Measurements from ENCODE around the gene OSTF1. TPM values are rescaled to one million over a fixed set of nuclear protein-coding genes. Genes with fewer than 3 reads are reported as not detected.

Gene OSTF1
- total and polyA plus RNA-seq, 2 donors (not counting 3 experiments of a cell fraction or from before 2014, with no cell fraction given) = 23.5 to 70.9 TPM

DNA sequence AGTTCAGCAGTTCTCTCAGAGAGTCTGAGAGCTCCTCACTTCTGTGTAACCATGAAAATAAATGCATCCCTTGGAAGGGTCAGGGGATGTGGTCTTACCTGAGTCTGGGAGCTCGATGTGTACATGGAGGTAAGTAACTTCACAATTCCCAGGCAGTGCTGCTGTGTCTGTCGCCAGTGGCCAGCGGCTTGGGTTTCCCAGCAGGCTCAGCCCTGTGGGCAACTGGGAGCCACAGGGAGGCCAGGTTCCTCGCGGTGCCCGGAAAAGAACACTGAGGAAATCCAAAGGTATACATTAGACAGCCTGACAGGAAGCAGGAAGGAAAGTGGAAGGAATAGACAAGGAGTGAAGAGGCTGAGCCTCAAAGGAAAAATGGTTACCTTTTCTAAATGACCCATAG lies 62.2 kb downstream of the OSTF1 start:
- Histone ChIP-seq H3K4me2 (ENCODE audit: insufficient read depth, low read length) (no peak overlapping the region), H3K9me3 (replicated peaks; ENCODE audit: control insufficient read depth, insufficient read depth, low read length) (no peaks in the 10 kb centered on the region), H3K27me3 (ENCODE audit: control insufficient read depth in 2 of 2, insufficient read depth in 2 of 2, low read length in 2 of 2) (no peaks in the 10 kb centered on the region), H3K9me1 (replicated peaks; ENCODE audit: control insufficient read depth, extremely low read depth, insufficient read depth, low read length) (no peaks in the 10 kb centered on the region), H3K79me2 (ENCODE audit: control insufficient read depth, insufficient read depth, low read length) (no peaks in the 10 kb centered on the region), H3K36me3 (ENCODE audit: control insufficient read depth in 2 of 2, extremely low read depth in 1 of 2, insufficient read depth in 2 of 2, low read length in 2 of 2) (peaks cover 3 to 11% of the 10 kb centered on the region in 2 experiments), H3K4me1 (ENCODE audit: control insufficient read depth, extremely low read depth, insufficient read depth, low read length) (peaks cover 19% of the 10 kb centered on the region), H3K27ac (ENCODE audit: insufficient read depth, low read depth, low read length) (no peak overlapping the region), H3K9ac (replicated peaks; ENCODE audit: extremely low read depth, insufficient read depth, low read length) (no peak overlapping the region), H3K4me3 (replicated peaks in 1 of 3; ENCODE audit: insufficient read depth in 1 of 3, low read depth in 1 of 3, low read length in 3 of 3) (no peak overlapping the region), H4K20me1 (replicated peaks; ENCODE audit: control insufficient read depth, extremely low read depth, insufficient read depth, low read length) (no peaks in the 10 kb centered on the region), H2AFZ (ENCODE audit: low read depth, low read length) (no peak overlapping the region)
- DNase-seq (ENCODE audit: low read depth, low spot score) (no peak), FAIRE-seq (no peak)
- TF ChIP-seq CTCF (IDR thresholded peaks at IDR 0.05; ENCODE audit: extremely low read depth in 1 of 2, insufficient read depth in 1 of 2, low read depth in 1 of 2, low read length in 2 of 2) (no peak), MYC (IDR thresholded peaks at IDR 0.05; ENCODE audit: low read depth, low read length) (no peak), GATA2 (IDR thresholded peaks at IDR 0.05; ENCODE audit: insufficient read depth, insufficient read length, low read depth, low read length) (no peak), FOS (IDR thresholded peaks at IDR 0.05; ENCODE audit: borderline replicate concordance, insufficient read depth, low read length) (no peak), EZH2 (IDR thresholded peaks at IDR 0.05; ENCODE audit: borderline replicate concordance, low read depth, low read length, severe bottlenecking) (no peak), JUN (IDR thresholded peaks at IDR 0.05; ENCODE audit: borderline replicate concordance, insufficient read depth, insufficient read length, low read depth) (no peak), POLR2AphosphoS5 (IDR thresholded peaks at IDR 0.05; ENCODE audit: insufficient read depth, low read depth, low read length) (no peak), POLR2A (IDR thresholded peaks at IDR 0.05; ENCODE audit: low read depth, low read length) (no peak)
- TF ChIP-seq, protein P1, sequence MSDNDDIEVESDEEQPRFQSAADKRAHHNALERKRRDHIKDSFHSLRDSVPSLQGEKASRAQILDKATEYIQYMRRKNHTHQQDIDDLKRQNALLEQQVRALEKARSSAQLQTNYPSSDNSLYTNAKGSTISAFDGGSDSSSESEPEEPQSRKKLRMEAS (IDR thresholded peaks at IDR 0.05; ENCODE audit: insufficient read depth, insufficient read length) = no peak
- CTCF ChIA-PET = no interaction called here
- BruUV-seq (replicated peaks) = no TSS peak
- dilution Hi-C loops (cut with MboI; ENCODE audit: extremely low pct_ligation_motif_present, low sequenced_read_pairs) (no loop called here), intact Hi-C loops (cut with micrococcal nuclease) (no loop called here)
- POLR2A ChIA-PET = no interaction called here
